LNCaP clone FGC (cell line): Measurements from ENCODE around the gene MITD1.
"Not testable (repeated sequence)": the region's sequence is repeated elsewhere in the genome, so short reads cannot be mapped to it uniquely, and the experiment has no call there.

Experiments
- DNase-seq: peaks from one replicate; pipeline ENCODE4 v3.0.0-alpha.2; 2011; ENCODE audit warnings: low read depth
- H3K4me3 ChIP-seq: 2 replicates; pipeline ENCODE4 v1.5.1; 2011; ENCODE audit warnings: mild to moderate bottlenecking, low read depth, low read length, control low read depth
- CTCF ChIP-seq: IDR thresholded peaks from 2 replicates; pipeline ENCODE4 v1.5.1; 2012; ENCODE audit warnings: mild to moderate bottlenecking; ENCODE audit not compliant: control insufficient read depth, insufficient read depth; ENCODE audit errors: extremely low read depth

Gene MITD1

DNA sequence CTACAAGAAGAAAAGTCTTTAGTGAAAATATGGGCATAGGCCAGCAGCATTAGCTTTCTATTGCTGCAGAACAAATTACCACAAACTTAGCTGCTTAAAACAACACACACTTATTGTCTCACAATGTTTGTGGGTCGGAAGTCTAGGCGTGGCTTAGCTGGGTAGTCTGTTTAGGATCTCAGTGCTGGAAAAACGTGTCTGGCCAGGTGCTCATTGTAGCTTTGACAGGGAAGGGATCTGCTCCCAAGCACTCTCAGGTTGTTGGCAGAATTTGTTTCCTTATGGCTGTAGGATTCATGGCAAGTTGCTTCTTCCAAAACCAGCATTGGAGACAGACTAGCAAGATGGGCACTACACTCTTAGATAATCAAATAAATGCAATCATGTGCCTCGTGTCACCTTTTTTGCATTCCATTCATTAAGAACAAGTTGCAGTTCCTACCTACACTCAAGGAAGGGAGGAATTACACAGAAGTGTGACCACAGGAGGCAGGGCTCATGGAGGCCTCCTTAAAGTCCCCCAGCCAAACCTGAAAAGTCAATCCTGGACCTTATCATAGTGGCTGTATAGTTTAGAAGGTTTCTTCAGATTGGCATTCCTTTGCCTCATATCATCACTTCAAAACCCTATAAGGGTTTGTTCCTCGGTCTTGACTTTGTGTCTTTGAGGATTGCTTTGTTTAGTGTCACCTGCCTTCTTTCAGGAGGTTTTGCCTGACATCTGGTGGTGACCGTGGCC is 17.4 kb upstream of the MITD1 start:
- peak; percentile 14; the same call in 1 of the 2 replicates for TF ChIP-seq CTCF
- H3K4me3 ChIP-seq: no peak overlapping the region
- peak; percentile 69 for DNase-seq

GRCh38 chr2:99192364-99192763 is 11.5 kb upstream of the MITD1 start:
- H3K4me3 ChIP-seq, DNase-seq: not testable (repeated sequence)

- no peak for TF ChIP-seq CTCF
- no peak overlapping the region for H3K4me3 ChIP-seq
- no peak for DNase-seq
Measured at GRCh38 chr2:99190548-99190947, 9.7 kb upstream of the MITD1 start.

- DNase-seq: no peak
- H3K4me3 ChIP-seq: no peak overlapping the region
- no peak for TF ChIP-seq CTCF
Measured at GRCh38 chr2:99188357-99188756, 7.5 kb upstream of the MITD1 start.

GRCh38 chr2:99187011-99187410 is 6.2 kb upstream of the MITD1 start:
- H3K4me3 ChIP-seq: no peak overlapping the region
- DNase-seq: no peak
- TF ChIP-seq CTCF: no peak

DNA sequence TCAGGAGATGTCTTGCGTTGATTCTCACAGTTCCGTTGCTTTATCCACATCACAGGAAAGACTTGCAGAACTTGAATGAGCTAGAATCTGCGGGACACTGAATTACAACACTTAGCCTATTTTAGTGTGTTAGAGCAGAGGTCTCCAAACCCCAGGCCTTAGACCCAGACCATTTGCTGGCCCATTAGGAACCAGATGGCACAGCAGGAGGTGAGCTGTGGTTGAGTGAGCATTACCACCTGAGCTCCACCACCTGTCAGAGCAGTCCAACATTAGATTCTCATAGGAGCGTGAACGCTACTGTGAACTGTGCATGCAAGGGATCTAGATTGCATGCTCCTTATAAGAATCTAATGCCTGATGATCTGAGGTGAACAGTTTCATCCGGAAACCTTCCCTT is 4.0 kb upstream of the MITD1 start:
- DNase-seq: no peak
- TF ChIP-seq CTCF: no peak
- no peak overlapping the region for H3K4me3 ChIP-seq

GRCh38 chr2:99183025-99183424 is 2.2 kb upstream of the MITD1 start:
- DNase-seq: peak; percentile 39
- peak overlapping the region; percentile 85 for H3K4me3 ChIP-seq

More at GRCh38 chr2:99183025-99183424, 2.2 kb upstream of the MITD1 start:
- no peak for TF ChIP-seq CTCF
